HCEC 1CT (cell line): ENCODE measurements around the gene GPRC5C.
A peak's percentile ranks its signal among the peaks of the same experiment; 100 is the strongest.
"Not testable (repeated sequence)": the region's sequence is repeated elsewhere in the genome, so short reads cannot be mapped to it uniquely, and the experiment has no call there.

Experiments
- DNase-seq: peaks from one replicate; pipeline ENCODE4 v3.0.0-alpha.2; 2017

The GPRC5C gene

GRCh38 chr17:74475189-74475588 lies 43.3 kb downstream of the GPRC5C start:
- no peak for DNase-seq

- no peak for DNase-seq
Observed at GRCh38 chr17:74477411-74477810, 45.5 kb downstream of the GPRC5C start.

- DNase-seq, result no peak
Observed at GRCh38 chr17:74478420-74479100, 46.7 kb downstream of the GPRC5C start.

GRCh38 chr17:74480290-74480689 lies 48.4 kb downstream of the GPRC5C start:
- DNase-seq, result no peak

GRCh38 chr17:74481621-74482020 lies 49.7 kb downstream of the GPRC5C start:
- no peak for DNase-seq

- DNase-seq, result no peak
Observed at GRCh38 chr17:74484066-74484465, 52.2 kb downstream of the GPRC5C start.

- DNase-seq, result no peak
Observed at GRCh38 chr17:74485022-74485743, 53.3 kb downstream of the GPRC5C start.

GRCh38 chr17:74485841-74486240 lies 54.0 kb downstream of the GPRC5C start:
- no peak for DNase-seq

- not testable (repeated sequence) for DNase-seq
Observed at GRCh38 chr17:74488276-74488675, 56.4 kb downstream of the GPRC5C start.

- DNase-seq, result no peak
Observed at GRCh38 chr17:74490716-74491115, 58.8 kb downstream of the GPRC5C start.

- no peak for DNase-seq
Observed at GRCh38 chr17:74491626-74492025, 59.7 kb downstream of the GPRC5C start.

GRCh38 chr17:74493331-74493833 lies 61.5 kb downstream of the GPRC5C start:
- peak; percentile 26 for DNase-seq
